Endothelial cell of umbilical vein (primary cell): ENCODE results near the gene ST3GAL4. TPM values are rescaled to one million over a fixed set of nuclear protein-coding genes. Genes with fewer than 3 reads are reported as not detected.

Experiments
- BruUV-seq: library from RNA; stranded (reverse); fragments of 400-500 nt; replicated peaks from 2 replicates; lab custom pipeline; 2021; lab: Mats Ljungman, UMichigan
- CTCF ChIA-PET: fragments of 300-600, 350-600 bp; sonication (Branson Sonifier 250); formaldehyde crosslinking; loops from one replicate; lab custom pipeline; 2021; ENCODE audit warnings: antibody characterized with exemption, inconsistent platforms; lab: Charles Lee
- POLR2A ChIA-PET: fragments of 300-600, 350-600 bp; sonication (Branson Sonifier 250); formaldehyde crosslinking; loops from one replicate; lab custom pipeline; 2021; ENCODE audit warnings: antibody characterized with exemption, inconsistent platforms; lab: Charles Lee
- DNase-seq: peaks from one replicate; pipeline ENCODE4 v3.0.0-alpha.2; 2011; ENCODE audit warnings: low read depth, low spot score
- FAIRE-seq: peaks from 2 replicates; lab custom pipeline; 2011; peaks lifted over from hg19 to GRCh38; lab: Jason Lieb, UNC
- H2AFZ ChIP-seq: 2 replicates; pipeline ENCODE4 v1.6.0; 2012; ENCODE audit warnings: low read depth, low read length, control low read depth, inconsistent platforms
- H3K27ac ChIP-seq: 2 replicates; pipeline ENCODE4 v1.5.1; 2011; ENCODE audit warnings: low read depth, mild to moderate bottlenecking, control low read depth, low read length, moderate library complexity; ENCODE audit not compliant: insufficient read depth
- H3K27me3 ChIP-seq, 2 experiments: 2 replicates each; pipeline versions ENCODE4 v1.6.0 to v1.6.1; 2011; ENCODE audit warnings: low read length in 2 of 2, mixed read lengths in 1 of 2; ENCODE audit not compliant: control insufficient read depth in 2 of 2, insufficient read depth in 2 of 2
- H3K36me3 ChIP-seq, 2 experiments: 2 replicates in 1 of 2; 3 replicates in 1 of 2; pipeline ENCODE4 v1.5.1; 2011; ENCODE audit warnings: low read length in 2 of 2, mild to moderate bottlenecking in 1 of 2, moderate library complexity in 1 of 2; ENCODE audit not compliant: control insufficient read depth in 2 of 2, insufficient read depth in 2 of 2; ENCODE audit errors: extremely low read depth in 1 of 2
- H3K4me1 ChIP-seq: 3 replicates; pipeline ENCODE4 v1.5.1; 2011; ENCODE audit warnings: mild to moderate bottlenecking, low read length; ENCODE audit not compliant: control insufficient read depth, insufficient read depth; ENCODE audit errors: extremely low read depth
- H3K4me2 ChIP-seq: 2 replicates; pipeline ENCODE4 v1.6.1; 2011; ENCODE audit warnings: low read length, control low read depth, mixed read lengths; ENCODE audit not compliant: insufficient read depth
- H3K4me3 ChIP-seq, 3 experiments: fragments of 200-600 bp in 1 of 3; sonication (generic), shearing (Covaris generic) in 1 of 3; replicated peaks in 1 of 3; 2 replicates each; pipeline ENCODE4 v1.5.1; 2011 to 2016; ENCODE audit warnings: control low read depth in 3 of 3, low read length in 3 of 3, mild to moderate bottlenecking in 2 of 3, inconsistent platforms in 1 of 3, low read depth in 1 of 3, moderate library complexity in 1 of 3; ENCODE audit not compliant: insufficient read depth in 1 of 3
- H3K79me2 ChIP-seq: 2 replicates; pipeline ENCODE4 v1.6.0; 2012; ENCODE audit warnings: low read length, inconsistent platforms; ENCODE audit not compliant: control insufficient read depth, insufficient read depth
- H3K9ac ChIP-seq: replicated peaks from 2 replicates; pipeline ENCODE3; 2011; ENCODE audit warnings: low read length, control low read depth; ENCODE audit not compliant: insufficient read depth; ENCODE audit errors: extremely low read depth
- H3K9me1 ChIP-seq: replicated peaks from 3 replicates; pipeline ENCODE4 v1.6.0; 2011; ENCODE audit warnings: mild to moderate bottlenecking, low read length; ENCODE audit not compliant: control insufficient read depth, insufficient read depth; ENCODE audit errors: extremely low read depth
- H3K9me3 ChIP-seq: replicated peaks from 2 replicates; pipeline ENCODE4 v1.5.1; 2012; ENCODE audit warnings: low read length, inconsistent platforms; ENCODE audit not compliant: control insufficient read depth, insufficient read depth
- H4K20me1 ChIP-seq: replicated peaks from 2 replicates; pipeline ENCODE3; 2011; ENCODE audit warnings: mild to moderate bottlenecking, low read length; ENCODE audit not compliant: control insufficient read depth, insufficient read depth; ENCODE audit errors: extremely low read depth
- CTCF ChIP-seq, 2 donors: IDR thresholded peaks; 1 replicate in 1 of 2; 2 replicates in 1 of 2; pipeline ENCODE4 v1.5.1; 2011; ENCODE audit warnings: low read length in 2 of 2, mild to moderate bottlenecking in 2 of 2, moderate library complexity in 2 of 2, control low read depth in 1 of 2, inconsistent platforms in 1 of 2, low read depth in 1 of 2; ENCODE audit not compliant: insufficient read depth in 1 of 2; ENCODE audit errors: extremely low read depth in 1 of 2
- EZH2 ChIP-seq: IDR thresholded peaks from 2 replicates; pipeline ENCODE4 v1.6.1; 2012; ENCODE audit warnings: borderline replicate concordance, low read depth, mild to moderate bottlenecking, moderate library complexity, low read length, inconsistent platforms; ENCODE audit not compliant: severe bottlenecking
- FOS ChIP-seq: IDR thresholded peaks from 2 replicates; pipeline ENCODE4 v1.6.1; 2011; ENCODE audit warnings: mild to moderate bottlenecking, low read length, moderate library complexity, borderline replicate concordance; ENCODE audit not compliant: insufficient read depth
- GATA2 ChIP-seq: IDR thresholded peaks from 2 replicates; pipeline ENCODE4 v1.7.0; 2011; ENCODE audit warnings: low read depth, mild to moderate bottlenecking, moderate library complexity, mixed read lengths, low read length; ENCODE audit not compliant: insufficient read length, insufficient read depth
- JUN ChIP-seq: IDR thresholded peaks from 2 replicates; pipeline ENCODE4 v1.6.1; 2011; ENCODE audit warnings: borderline replicate concordance, low read depth; ENCODE audit not compliant: insufficient read length, insufficient read depth
- MAX ChIP-seq: IDR thresholded peaks from 2 replicates; pipeline ENCODE4 v1.6.1; 2011; ENCODE audit not compliant: insufficient read depth, insufficient read length
- MYC ChIP-seq: IDR thresholded peaks from one replicate; pipeline ENCODE4 v1.6.1; 2011; ENCODE audit warnings: mild to moderate bottlenecking, low read depth, low read length
- POLR2A ChIP-seq: IDR thresholded peaks from 2 replicates; pipeline ENCODE4 v1.6.1; 2012; ENCODE audit warnings: low read depth, mild to moderate bottlenecking, control low read depth, low read length
- POLR2AphosphoS5 ChIP-seq: IDR thresholded peaks from 2 replicates; pipeline ENCODE4 v1.6.1; 2012; ENCODE audit warnings: low read depth, mild to moderate bottlenecking, control low read depth, low read length, moderate library complexity; ENCODE audit not compliant: insufficient read depth
- dilution Hi-C: fragments of 300-500 bp; cut with MboI; formaldehyde crosslinking; loops from one replicate; pipeline ENCODE4 v1.15.0; 2019; ENCODE audit warnings: low sequenced_read_pairs; ENCODE audit not compliant: extremely low pct_ligation_motif_present
- intact Hi-C: fragments of 100-400 bp; cut with micrococcal nuclease; formaldehyde crosslinking; loops from one replicate; pipeline ENCODE4 v1.10.0; 2022
- polyA plus RNA-seq, 4 experiments: library from polyadenylated mRNA; depleted of rRNA in 3 of 4; stranded (reverse) in 3 of 4; unstranded in 1 of 4; fragments of >200 nt; gene quantifications; 2 replicates each; pipeline versions ENCODE4 v1.2.1 to v1.2.3, GENCODE V29; 2011 to 2012; ENCODE audit warnings: missing spikeins in 1 of 4
- total RNA-seq: library from RNA; stranded (reverse); gene quantifications from 2 replicates; pipeline ENCODE4 v1.2.3, GENCODE V29; 2021

The ST3GAL4 gene
- total and polyA plus RNA-seq, 2 donors (not counting 3 experiments of a cell fraction or from before 2014, with no cell fraction given) = 17.7 to 19.4 TPM

- TF ChIP-seq MYC (no peak), GATA2 (no peak), EZH2 (no peak), FOS (no peak), JUN (no peak), CTCF (IDR thresholded peaks at IDR 0.05; ENCODE audit: extremely low read depth in 1 of 2, insufficient read depth in 1 of 2, low read depth in 1 of 2, low read length in 2 of 2) (no peak), POLR2AphosphoS5 (no peak), MAX (no peak), POLR2A (no peak)
- Histone ChIP-seq H3K9me3 (no peaks in the 10 kb centered on the region), H3K79me2 (no peaks in the 10 kb centered on the region), H3K4me1 (peaks cover 54% of the 10 kb centered on the region), H2AFZ (no peak overlapping the region), H3K36me3 (no peaks in the 10 kb centered on the region), H4K20me1 (no peaks in the 10 kb centered on the region), H3K9ac (no peak overlapping the region), H3K9me1 (no peaks in the 10 kb centered on the region), H3K4me2 (no peak overlapping the region), H3K27ac (no peak overlapping the region), H3K27me3 (no peaks in the 10 kb centered on the region), H3K4me3 (no peak overlapping the region)
- dilution Hi-C loops (no loop called here), intact Hi-C loops (no loop called here)
- POLR2A ChIA-PET = interaction anchor here (0.8 to 1.0 kb wide), 2 partner anchors 9 to 14 kb away, joined by 3 to 4 read pairs; no protein-coding TSS in a partner anchor
- DNase-seq = no peak
- FAIRE-seq = no peak
- CTCF ChIA-PET = interaction anchor here (1.0 to 2.1 kb wide), 2 partner anchors 29 to 141 kb away, joined by 3 to 9 read pairs; no protein-coding TSS in a partner anchor
- BruUV-seq = no TSS peak
These were observed 15.5 kb upstream of the ST3GAL4 start for GRCh38 chr11:126339863-126340434.
